Type B pancreatic cell (in vitro differentiated cells): ENCODE measurements around the gene GTPBP3. TPM values are rescaled to one million over a fixed set of nuclear protein-coding genes. Genes with fewer than 3 reads are reported as not detected.

Experiments used
- DNase-seq: peaks from one replicate; pipeline ENCODE4 v3.0.0; 2021; ENCODE audit warnings: mixed read lengths; ENCODE audit not compliant: unreplicated experiment; ENCODE audit errors: extremely low spot score
- H3K27ac Mint-ChIP-seq: 2 replicates; pipeline ENCODE4 v1.8.0; 2021; ENCODE audit warnings: mild to moderate bottlenecking, mixed read lengths
- H3K27me3 Mint-ChIP-seq: 2 replicates; pipeline ENCODE4 v1.8.0; 2021; ENCODE audit warnings: mixed read lengths
- H3K36me3 Mint-ChIP-seq: 2 replicates; pipeline ENCODE4 v1.8.0; 2021; ENCODE audit warnings: mixed read lengths
- H3K4me1 Mint-ChIP-seq: one replicate; pipeline ENCODE4 v1.8.0; 2021; ENCODE audit warnings: mixed read lengths; ENCODE audit not compliant: unreplicated experiment
- H3K4me3 Mint-ChIP-seq: 2 replicates; pipeline ENCODE4 v1.8.0; 2021; ENCODE audit warnings: mild to moderate bottlenecking, mixed read lengths
- H3K9me3 Mint-ChIP-seq: 2 replicates; pipeline ENCODE4 v1.8.0; 2021; ENCODE audit warnings: mixed read lengths
- CTCF ChIP-seq: fragments of 200-600 bp; sonication (generic); conservative IDR thresholded peaks from 2 replicates; pipeline ENCODE4 v1.5.0; 2021; ENCODE audit warnings: antibody characterized with exemption, mild to moderate bottlenecking
- total RNA-seq: library from RNA; stranded (reverse); gene quantifications from 2 replicates; pipeline ENCODE4 v1.2.1, GENCODE V29; 2021; ENCODE audit warnings: low replicate concordance

GTPBP3 gene
- total RNA-seq, 1 donor from 2014 or later = 48.4 TPM

- Mint-ChIP-seq H3K4me1 (peaks cover 15% of the 10 kb centered on the region), H3K9me3 (no peaks in the 10 kb centered on the region), H3K27me3 (peaks cover 10% of the 10 kb centered on the region), H3K4me3 (peak overlapping the region; percentile 98), H3K27ac (peak overlapping the region; percentile 85), H3K36me3 (peaks cover 9% of the 10 kb centered on the region)
- no peak for TF ChIP-seq CTCF
- DNase-seq = no peak
These were observed 3.5 kb upstream of the GTPBP3 start for GRCh38 chr19:17333611-17334413.

GRCh38 chr19:17334414-17335409 is 2.6 kb upstream of the GTPBP3 start, which contains the start of gene ANO8:
TSS of gene ANO8 (minus strand) at chr19:17334855. CDS start at chr19:17334670, 185 bp downstream.
- H3K4me3 Mint-ChIP-seq = peak within 1 kb of the TSS; percentile 98
- no peak for TF ChIP-seq CTCF
- DNase-seq = peak; percentile 97
- H3K4me1 Mint-ChIP-seq = peaks cover 15% of the 10 kb centered on the region
- peaks cover 9% of the 10 kb centered on the region for H3K36me3 Mint-ChIP-seq
- peak within 1 kb of the TSS; percentile 98 for H3K27ac Mint-ChIP-seq
- H3K9me3 Mint-ChIP-seq = no peaks in the 10 kb centered on the region
- peaks cover 10% of the 10 kb centered on the region for H3K27me3 Mint-ChIP-seq

GRCh38 chr19:17335575-17335974 is 1.8 kb upstream of the GTPBP3 start:
- DNase-seq = no peak
- TF ChIP-seq CTCF = no peak
- H3K27ac Mint-ChIP-seq = peak overlapping the region; percentile 98
- H3K36me3 Mint-ChIP-seq = peaks cover 8% of the 10 kb centered on the region
- H3K27me3 Mint-ChIP-seq = peaks cover 5% of the 10 kb centered on the region
- peak overlapping the region; percentile 98 for H3K4me3 Mint-ChIP-seq
- no peaks in the 10 kb centered on the region for H3K9me3 Mint-ChIP-seq
- H3K4me1 Mint-ChIP-seq = peaks cover 15% of the 10 kb centered on the region

GRCh38 chr19:17337675-17338432 is 501 bp downstream of the GTPBP3 start:
- Mint-ChIP-seq H3K27me3 (peaks cover 3% of the 10 kb centered on the region), H3K4me3 (peak overlapping the region; percentile 95), H3K4me1 (peaks cover 15% of the 10 kb centered on the region), H3K36me3 (peaks cover under 1% of the 10 kb centered on the region), H3K9me3 (no peaks in the 10 kb centered on the region), H3K27ac (peak overlapping the region; percentile 98)
- TF ChIP-seq CTCF = no peak
- DNase-seq = no peak
